ENCODE measurements around the gene BTBD2. TPM values are rescaled to one million over a fixed set of nuclear protein-coding genes. Genes with fewer than 3 reads are reported as not detected.

The BTBD2 gene
- polyA plus RNA-seq, 1 experiment, result 25.5 TPM

GRCh38 chr19:2044709-2045500 is 29.4 kb upstream of the BTBD2 start:
- H3K9me3 ChIP-seq (ENCODE audit: control insufficient read depth, insufficient read depth, low read length), result no peaks in the 10 kb centered on the region; the same call in 1 of the 2 replicates
- H3K27ac ChIP-seq (ENCODE audit: low read depth, low read length), result no peak overlapping the region
- no peak overlapping the region for H3K4me3 ChIP-seq (ENCODE audit: low read depth, low read length)
- no peaks in the 10 kb centered on the region for H3K27me3 ChIP-seq (ENCODE audit: control insufficient read depth, insufficient read depth, low read length)
- POLR2A ChIA-PET, result no interaction called here
- CTCF ChIA-PET, result no interaction called here
- no peak for DNase-seq (ENCODE audit: low read depth, low spot score)
- TF ChIP-seq CTCF (IDR thresholded peaks at IDR 0.05; ENCODE audit: low read depth, low read length), result no peak

GRCh38 chr19:2043961-2044708 is 28.6 kb upstream of the BTBD2 start:
- no peaks in the 10 kb centered on the region for H3K27me3 ChIP-seq (ENCODE audit: control insufficient read depth, insufficient read depth, low read length)
- DNase-seq (ENCODE audit: low read depth, low spot score), result no peak
- no peak overlapping the region for H3K27ac ChIP-seq (ENCODE audit: low read depth, low read length)
- no peak overlapping the region for H3K4me3 ChIP-seq (ENCODE audit: low read depth, low read length)
- CTCF ChIA-PET, result interaction anchor here (0.9 kb wide), 1 partner anchor 115 kb away, joined by 3 read pairs; no protein-coding TSS in a partner anchor
- no peak for TF ChIP-seq CTCF (IDR thresholded peaks at IDR 0.05; ENCODE audit: low read depth, low read length)
- POLR2A ChIA-PET, result interaction anchor here (0.7 kb wide), 1 partner anchor 25 kb away, joined by 6 read pairs; no protein-coding TSS in a partner anchor
- H3K9me3 ChIP-seq (ENCODE audit: control insufficient read depth, insufficient read depth, low read length), result no peaks in the 10 kb centered on the region; the same call in 1 of the 2 replicates

GRCh38 chr19:2043251-2043641 is 27.7 kb upstream of the BTBD2 start:
- TF ChIP-seq CTCF (IDR thresholded peaks at IDR 0.05; ENCODE audit: low read depth, low read length), result no peak
- no peak overlapping the region for H3K27ac ChIP-seq (ENCODE audit: low read depth, low read length)
- ChIA-PET POLR2A (interaction anchor here (0.6 to 0.7 kb wide), 2 partner anchors 24 to 646 kb away, joined by 3 to 6 read pairs; no protein-coding TSS in a partner anchor), CTCF (no interaction called here)
- H3K9me3 ChIP-seq (ENCODE audit: control insufficient read depth, insufficient read depth, low read length), result no peaks in the 10 kb centered on the region; the same call in 1 of the 2 replicates
- no peak overlapping the region for H3K4me3 ChIP-seq (ENCODE audit: low read depth, low read length)
- H3K27me3 ChIP-seq (ENCODE audit: control insufficient read depth, insufficient read depth, low read length), result no peaks in the 10 kb centered on the region
- no peak for DNase-seq (ENCODE audit: low read depth, low spot score)

GRCh38 chr19:2042485-2043250 is 27.2 kb upstream of the BTBD2 start:
- DNase-seq (ENCODE audit: low read depth, low spot score), result no peak
- POLR2A ChIA-PET, result interaction anchor here (0.6 to 1.1 kb wide), 5 partner anchors 9 to 646 kb away, joined by 3 read pairs; no protein-coding TSS in a partner anchor
- Histone ChIP-seq H3K9me3 (ENCODE audit: control insufficient read depth, insufficient read depth, low read length) (no peaks in the 10 kb centered on the region; the same call in 1 of the 2 replicates), H3K4me3 (ENCODE audit: low read depth, low read length) (peak overlapping the region; percentile 31), H3K27ac (ENCODE audit: low read depth, low read length) (peak overlapping the region; percentile 75), H3K27me3 (ENCODE audit: control insufficient read depth, insufficient read depth, low read length) (no peaks in the 10 kb centered on the region)
- CTCF ChIA-PET, result interaction anchor here (1.2 kb wide), 1 partner anchor 9 kb away, joined by 3 read pairs; no protein-coding TSS in a partner anchor
- TF ChIP-seq CTCF (IDR thresholded peaks at IDR 0.05; ENCODE audit: low read depth, low read length), result no peak
